ENCODE data around the gene OSBPL7.

DNA sequence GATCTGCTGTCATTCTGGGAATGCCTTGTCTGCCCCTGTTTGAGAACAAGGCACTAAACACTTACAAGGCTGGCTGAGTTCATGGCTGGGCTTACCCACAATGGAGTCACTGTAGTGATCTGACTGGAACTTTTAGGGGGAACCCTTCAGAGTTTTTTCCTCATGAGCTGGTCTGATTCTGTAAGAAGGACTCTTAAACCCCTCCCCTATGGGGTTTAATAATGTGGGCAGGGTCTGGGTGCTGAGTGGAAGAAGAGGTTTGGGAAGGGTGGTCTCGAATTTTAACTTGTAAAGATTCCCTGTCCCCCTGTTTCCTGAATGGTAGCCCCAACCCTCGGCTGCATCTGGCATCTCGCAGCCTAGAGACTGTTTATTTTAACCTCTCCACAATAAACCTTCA, 30.6 kb downstream of the OSBPL7 start:
- TF ChIP-seq, protein P1, sequence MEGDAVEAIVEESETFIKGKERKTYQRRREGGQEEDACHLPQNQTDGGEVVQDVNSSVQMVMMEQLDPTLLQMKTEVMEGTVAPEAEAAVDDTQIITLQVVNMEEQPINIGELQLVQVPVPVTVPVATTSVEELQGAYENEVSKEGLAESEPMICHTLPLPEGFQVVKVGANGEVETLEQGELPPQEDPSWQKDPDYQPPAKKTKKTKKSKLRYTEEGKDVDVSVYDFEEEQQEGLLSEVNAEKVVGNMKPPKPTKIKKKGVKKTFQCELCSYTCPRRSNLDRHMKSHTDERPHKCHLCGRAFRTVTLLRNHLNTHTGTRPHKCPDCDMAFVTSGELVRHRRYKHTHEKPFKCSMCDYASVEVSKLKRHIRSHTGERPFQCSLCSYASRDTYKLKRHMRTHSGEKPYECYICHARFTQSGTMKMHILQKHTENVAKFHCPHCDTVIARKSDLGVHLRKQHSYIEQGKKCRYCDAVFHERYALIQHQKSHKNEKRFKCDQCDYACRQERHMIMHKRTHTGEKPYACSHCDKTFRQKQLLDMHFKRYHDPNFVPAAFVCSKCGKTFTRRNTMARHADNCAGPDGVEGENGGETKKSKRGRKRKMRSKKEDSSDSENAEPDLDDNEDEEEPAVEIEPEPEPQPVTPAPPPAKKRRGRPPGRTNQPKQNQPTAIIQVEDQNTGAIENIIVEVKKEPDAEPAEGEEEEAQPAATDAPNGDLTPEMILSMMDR (IDR thresholded peaks at IDR 0.05; ENCODE audit: low read length): no peak
- TF ChIP-seq EZH2 (optimal IDR thresholded peaks at IDR 0.05; ENCODE audit: low read depth, low read length): no peak

All from MM.1S (cell line).